ENCODE results near the gene PTGDS.

The PTGDS gene

DNA sequence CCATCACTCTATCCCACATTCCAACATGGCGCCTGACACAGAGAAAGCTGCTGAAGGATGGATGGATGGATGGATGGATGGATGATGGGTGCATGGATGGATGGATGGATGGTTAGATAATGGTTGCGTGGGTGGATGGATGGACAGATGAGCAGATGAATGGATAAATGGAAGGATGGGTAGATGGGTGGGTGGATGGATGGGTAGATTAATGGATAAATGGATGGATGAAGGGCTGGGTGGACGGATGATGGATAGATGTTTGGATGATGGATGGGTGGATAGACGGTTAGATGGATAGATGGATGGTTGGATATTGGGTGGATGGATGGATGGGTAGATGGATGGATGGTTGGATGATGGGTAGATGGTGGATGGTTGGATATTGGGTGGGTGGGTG, 20.7 kb upstream of the PTGDS start:
- H3K4me3 ChIP-seq (ENCODE audit: low read depth, low read length), result no peak overlapping the region
- TF ChIP-seq, protein P1, sequence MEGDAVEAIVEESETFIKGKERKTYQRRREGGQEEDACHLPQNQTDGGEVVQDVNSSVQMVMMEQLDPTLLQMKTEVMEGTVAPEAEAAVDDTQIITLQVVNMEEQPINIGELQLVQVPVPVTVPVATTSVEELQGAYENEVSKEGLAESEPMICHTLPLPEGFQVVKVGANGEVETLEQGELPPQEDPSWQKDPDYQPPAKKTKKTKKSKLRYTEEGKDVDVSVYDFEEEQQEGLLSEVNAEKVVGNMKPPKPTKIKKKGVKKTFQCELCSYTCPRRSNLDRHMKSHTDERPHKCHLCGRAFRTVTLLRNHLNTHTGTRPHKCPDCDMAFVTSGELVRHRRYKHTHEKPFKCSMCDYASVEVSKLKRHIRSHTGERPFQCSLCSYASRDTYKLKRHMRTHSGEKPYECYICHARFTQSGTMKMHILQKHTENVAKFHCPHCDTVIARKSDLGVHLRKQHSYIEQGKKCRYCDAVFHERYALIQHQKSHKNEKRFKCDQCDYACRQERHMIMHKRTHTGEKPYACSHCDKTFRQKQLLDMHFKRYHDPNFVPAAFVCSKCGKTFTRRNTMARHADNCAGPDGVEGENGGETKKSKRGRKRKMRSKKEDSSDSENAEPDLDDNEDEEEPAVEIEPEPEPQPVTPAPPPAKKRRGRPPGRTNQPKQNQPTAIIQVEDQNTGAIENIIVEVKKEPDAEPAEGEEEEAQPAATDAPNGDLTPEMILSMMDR (IDR thresholded peaks at IDR 0.05; ENCODE audit: low read depth, low read length), result no peak

DNA sequence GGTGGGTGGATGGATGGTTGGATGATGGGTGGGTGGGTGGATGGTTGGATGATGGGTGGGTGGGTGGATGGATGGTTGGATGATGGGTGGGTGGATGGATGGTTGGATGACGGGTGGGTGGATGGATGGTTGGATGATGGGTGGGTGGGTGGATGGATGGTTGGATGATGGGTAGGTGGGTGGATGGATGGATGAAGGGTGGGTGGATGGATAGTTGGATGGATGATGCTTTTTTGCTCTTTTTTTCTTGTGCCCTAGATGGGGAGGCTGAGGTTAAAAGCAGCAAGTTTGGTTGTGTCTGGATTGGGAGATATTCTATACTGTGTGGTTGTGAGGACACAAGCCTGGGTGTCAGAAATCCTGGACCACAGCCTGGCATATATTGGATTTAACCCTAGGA, 19.8 kb upstream of the PTGDS start:
- H3K4me3 ChIP-seq (ENCODE audit: low read depth, low read length), result no peak overlapping the region
- TF ChIP-seq, protein P1 (IDR thresholded peaks at IDR 0.05; ENCODE audit: low read depth, low read length), result no peak

DNA sequence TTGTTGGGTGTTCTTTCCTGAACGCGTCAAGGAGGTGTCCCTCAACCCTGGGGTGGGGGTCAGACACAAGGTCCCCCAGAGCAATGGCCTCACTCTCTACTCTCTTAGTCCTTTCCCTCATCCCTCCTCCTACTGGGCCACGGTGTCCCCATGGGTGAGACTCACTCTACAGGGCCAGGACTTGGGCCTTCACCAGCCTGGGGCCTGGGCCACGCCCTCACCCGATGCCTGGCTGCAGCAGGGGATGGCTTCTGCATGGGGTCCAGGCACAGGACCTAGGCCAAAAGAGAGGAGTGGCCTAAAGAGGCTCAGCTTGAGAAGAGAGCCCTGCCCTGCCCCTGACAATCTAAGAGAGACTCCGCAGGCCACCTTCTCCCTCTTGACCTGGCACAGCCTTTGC, 19.4 kb upstream of the PTGDS start:
- no peak overlapping the region for H3K4me3 ChIP-seq (ENCODE audit: low read depth, low read length)
- TF ChIP-seq, protein P1 (IDR thresholded peaks at IDR 0.05; ENCODE audit: low read depth, low read length), result no peak

DNA sequence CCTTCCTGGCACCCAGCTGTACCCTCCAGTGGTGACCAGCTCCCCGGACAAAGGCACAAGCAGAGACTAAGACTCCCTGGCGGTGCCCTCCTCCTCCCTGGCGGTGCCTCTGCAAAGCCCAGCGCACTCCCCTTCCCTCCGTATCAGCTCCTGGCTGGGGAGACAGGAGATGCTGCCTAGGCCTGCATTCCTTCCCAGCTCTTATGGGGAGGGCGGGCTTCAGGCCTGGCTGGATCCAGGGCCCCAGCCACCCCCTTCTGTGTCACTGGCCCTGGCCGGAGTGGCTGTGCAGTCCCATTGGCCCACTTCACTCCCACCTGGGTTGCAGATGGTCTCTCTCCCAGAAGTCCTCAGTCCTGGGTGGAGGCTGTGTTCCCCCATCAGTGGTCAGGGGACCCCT, 18.8 kb upstream of the PTGDS start:
- TF ChIP-seq, protein P1 (IDR thresholded peaks at IDR 0.05; ENCODE audit: low read depth, low read length), result no peak
- no peak overlapping the region for H3K4me3 ChIP-seq (ENCODE audit: low read depth, low read length)

DNA sequence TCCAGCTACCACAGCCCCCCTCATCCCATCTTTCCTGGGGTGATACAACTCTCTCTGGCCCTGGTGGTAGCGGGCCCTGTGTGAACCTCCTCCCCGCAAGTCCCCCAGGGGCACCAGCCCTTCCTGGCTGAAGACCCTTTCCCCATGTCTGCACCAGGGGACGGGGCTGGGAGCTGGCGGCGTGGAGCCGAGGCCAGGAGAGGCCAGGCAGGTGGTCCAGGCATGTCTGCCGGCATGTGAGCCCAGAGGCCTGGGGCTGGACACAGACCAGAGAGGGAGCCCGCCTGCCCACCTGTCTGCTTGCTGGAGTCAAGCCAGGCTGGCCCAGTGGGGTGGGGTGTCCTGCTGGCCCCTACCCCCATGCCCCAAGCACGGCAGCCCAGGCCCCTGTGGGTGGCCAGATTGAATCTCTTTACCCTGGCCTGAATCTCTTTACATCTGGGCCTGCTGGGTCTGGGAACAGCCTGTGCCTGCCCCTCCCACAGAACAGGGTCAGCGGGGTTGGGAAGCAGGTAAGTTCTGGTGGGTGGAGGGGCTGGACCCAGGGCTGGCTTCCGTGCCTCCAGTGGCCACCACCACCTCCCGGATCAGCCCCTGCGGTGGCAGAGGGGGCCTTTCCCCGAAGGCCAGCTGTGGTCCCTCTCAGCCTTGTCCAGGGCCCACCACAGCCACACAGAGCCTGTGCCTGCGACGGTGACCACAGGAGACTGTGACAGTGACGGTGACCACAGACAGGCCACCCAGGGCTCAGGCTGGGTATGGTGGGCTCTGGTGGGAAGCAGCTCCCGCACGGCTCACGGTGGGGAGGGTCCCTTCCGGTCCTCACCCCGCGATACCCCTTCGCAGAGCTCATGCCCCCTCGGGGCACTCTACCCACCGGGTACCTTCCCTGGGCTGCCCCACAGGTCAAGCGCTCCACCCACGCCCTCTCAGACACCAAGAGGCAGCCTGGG, 18.1 kb upstream of the PTGDS start:
- H3K4me3 ChIP-seq (ENCODE audit: low read depth, low read length), result no peak overlapping the region
- TF ChIP-seq, protein P1 (IDR thresholded peaks at IDR 0.05; ENCODE audit: low read depth, low read length), result no peak

DNA sequence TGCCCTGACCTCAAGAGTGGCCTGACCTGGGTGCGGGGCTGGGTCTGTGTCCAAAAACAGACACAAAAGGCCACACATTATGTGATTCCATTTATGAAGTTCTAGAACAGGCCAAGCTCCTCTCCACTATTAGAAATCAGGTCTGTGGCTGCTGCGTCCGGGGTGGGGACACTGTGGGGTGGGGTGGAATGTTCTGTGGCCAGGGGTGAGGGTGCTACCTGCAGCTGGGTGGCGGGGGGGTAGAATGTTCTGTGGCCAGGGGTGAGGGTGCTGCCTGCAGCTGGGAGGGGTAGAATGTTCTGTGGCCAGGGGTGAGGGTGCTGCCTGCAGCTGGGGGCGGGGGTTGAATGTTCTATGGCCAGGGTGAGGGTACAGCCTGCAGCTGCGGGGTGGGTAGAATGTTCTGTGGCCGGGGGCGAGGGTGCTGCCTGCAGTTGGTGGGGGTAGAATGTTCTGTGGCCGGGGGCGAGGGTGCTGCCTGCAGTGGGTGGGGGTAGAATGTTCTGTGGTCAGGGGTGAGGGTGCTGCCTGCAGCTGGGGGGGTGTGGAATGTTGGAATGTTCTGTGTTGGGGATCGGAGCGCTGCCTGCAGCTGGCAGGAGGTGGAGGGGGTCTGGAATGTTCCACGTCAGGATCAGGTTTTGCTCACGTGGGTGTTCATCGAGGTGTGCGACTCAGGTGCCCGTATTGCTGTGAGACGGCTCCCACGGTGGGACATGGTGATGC, 16.9 kb upstream of the PTGDS start:
- H3K4me3 ChIP-seq (ENCODE audit: low read depth, low read length), result no peak overlapping the region
- TF ChIP-seq, protein P1 (IDR thresholded peaks at IDR 0.05; ENCODE audit: low read depth, low read length), result no peak

DNA sequence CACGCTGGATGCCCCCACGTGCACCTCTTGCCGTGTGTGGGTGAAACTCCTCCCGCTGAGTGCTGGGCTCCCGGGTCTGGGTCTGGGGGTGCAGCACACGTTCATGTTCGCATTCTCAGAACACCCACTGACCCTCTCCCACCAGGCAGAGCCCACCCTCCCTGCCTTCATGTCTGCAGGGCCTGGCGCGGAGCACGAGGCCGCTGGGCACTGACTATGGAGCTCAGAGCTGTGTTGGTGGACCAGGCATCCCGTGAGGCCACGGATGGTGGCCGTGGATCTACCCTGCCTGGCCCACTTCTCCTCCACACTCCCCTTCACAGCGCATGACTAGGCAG, 16.4 kb upstream of the PTGDS start:
- H3K4me3 ChIP-seq (ENCODE audit: low read depth, low read length), result no peak overlapping the region
- TF ChIP-seq, protein P1 (IDR thresholded peaks at IDR 0.05; ENCODE audit: low read depth, low read length), result no peak

Data from WI38 (cell line).